ENCODE data around the gene CYB561D1.

DNA sequence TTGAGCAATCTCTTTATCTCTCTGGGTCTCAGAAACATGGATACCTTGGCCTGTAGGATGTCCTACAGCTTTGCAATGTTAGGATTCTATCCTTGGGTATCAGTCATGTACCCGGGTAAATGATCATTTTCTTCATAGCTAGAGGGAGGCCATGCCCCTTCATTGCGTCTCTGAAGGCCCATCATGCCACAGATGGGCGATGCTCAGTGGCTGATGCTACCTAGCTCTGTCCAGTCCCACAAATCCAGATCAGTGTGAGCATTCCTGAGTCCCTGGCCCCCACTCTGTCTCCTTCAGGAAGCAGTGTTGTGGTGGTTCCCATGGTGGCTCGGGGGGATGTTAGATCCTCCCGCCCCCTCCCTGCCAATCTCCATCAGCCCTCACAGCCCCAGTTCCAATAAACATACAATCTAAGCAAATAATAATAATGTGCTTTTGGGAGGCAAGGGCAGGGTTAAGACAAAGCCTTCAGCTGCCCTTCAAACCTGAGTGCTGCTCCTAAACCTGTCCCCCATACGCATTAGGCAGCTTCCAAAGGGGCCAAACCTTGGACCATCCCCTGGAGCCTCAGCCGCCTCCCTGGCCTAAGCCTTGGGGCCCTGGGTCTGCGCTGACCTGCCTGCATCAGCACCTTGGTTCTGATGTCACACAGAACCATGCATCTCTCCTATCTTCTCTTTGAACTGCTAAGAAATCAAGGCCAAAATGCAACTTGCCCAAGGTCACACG lies 45.1 kb downstream of the CYB561D1 start:
- TF ChIP-seq, protein P1, sequence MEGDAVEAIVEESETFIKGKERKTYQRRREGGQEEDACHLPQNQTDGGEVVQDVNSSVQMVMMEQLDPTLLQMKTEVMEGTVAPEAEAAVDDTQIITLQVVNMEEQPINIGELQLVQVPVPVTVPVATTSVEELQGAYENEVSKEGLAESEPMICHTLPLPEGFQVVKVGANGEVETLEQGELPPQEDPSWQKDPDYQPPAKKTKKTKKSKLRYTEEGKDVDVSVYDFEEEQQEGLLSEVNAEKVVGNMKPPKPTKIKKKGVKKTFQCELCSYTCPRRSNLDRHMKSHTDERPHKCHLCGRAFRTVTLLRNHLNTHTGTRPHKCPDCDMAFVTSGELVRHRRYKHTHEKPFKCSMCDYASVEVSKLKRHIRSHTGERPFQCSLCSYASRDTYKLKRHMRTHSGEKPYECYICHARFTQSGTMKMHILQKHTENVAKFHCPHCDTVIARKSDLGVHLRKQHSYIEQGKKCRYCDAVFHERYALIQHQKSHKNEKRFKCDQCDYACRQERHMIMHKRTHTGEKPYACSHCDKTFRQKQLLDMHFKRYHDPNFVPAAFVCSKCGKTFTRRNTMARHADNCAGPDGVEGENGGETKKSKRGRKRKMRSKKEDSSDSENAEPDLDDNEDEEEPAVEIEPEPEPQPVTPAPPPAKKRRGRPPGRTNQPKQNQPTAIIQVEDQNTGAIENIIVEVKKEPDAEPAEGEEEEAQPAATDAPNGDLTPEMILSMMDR (conservative IDR thresholded peaks at IDR 0.05; ENCODE audit: low read depth, low read length): no peak
- no peak for TF ChIP-seq EZH2 (IDR thresholded peaks at IDR 0.05; ENCODE audit: borderline replicate concordance, low read depth, low read length, poor library complexity, severe bottlenecking)
